Measurements from ENCODE around the gene TPSG1.

GRCh38 chr16:1182950-1183907 is 41.8 kb downstream of the TPSG1 start:
- TF ChIP-seq CTCF (IDR thresholded peaks at IDR 0.05; ENCODE audit: borderline replicate concordance, extremely low read depth, low read length, poor library complexity, severe bottlenecking) = no peak
- no peak for TF ChIP-seq EZH2 (IDR thresholded peaks at IDR 0.05; ENCODE audit: borderline replicate concordance, low read depth, low read length, severe bottlenecking)
